ENCODE measurements around the gene WDCP.

WDCP gene

DNA sequence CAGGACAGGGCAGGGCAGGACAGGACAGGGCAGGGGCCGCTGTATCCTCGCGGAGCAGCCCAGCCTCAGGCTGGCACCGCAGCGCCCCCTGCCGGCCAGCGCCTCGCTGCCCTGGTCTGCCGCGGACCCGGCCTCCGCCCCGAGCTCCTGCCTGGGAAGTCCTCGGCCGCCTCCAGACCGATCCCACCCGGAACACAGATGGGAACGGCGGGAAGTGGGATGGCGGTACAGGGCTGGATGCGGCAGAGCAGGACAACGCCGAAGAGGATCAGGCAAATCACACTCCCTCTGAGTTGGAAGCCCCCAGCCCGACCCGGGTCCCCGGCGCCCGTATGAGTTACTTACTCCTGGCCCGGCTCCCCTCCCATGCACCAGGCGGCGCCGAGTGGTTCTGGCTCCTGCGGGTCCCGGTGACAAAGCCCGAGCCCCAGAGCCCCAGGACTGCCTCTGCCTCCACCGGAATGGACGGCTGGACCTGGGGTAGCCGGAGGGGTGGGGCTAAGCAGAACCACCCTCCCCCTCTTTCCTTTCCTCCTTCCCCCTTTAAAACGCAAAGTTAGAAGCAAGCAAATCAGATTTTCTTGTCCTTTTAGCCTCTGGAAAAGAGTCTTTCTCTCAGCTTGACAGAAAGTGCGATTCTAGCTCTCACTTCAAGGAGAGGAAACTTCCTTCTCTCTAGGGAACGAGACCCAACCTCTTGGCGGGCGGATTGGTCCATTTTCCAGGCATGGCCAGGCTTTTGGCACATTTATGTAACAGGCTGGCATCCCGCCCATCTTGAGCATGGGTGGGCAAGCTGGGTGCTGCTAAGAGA is 37.4 kb upstream of the WDCP start, which contains the start of gene TP53I3:
Gene TP53I3, minus strand, starts transcription at position 449 of the 814 bp plus-strand sequence. CDS start 508 bp downstream, outside the sequence.
- Histone ChIP-seq H3K4me2 (ENCODE audit: low read depth, low read length) (peak within 1 kb of the TSS; percentile 81), H3K36me3 (replicated peaks; ENCODE audit: insufficient read depth, low read length) (no peaks in the 10 kb centered on the region), H3K9me3 (replicated peaks; ENCODE audit: insufficient read depth, low read length) (no peaks in the 10 kb centered on the region), H3K27me3 (replicated peaks; ENCODE audit: insufficient read depth, low read length) (no peaks in the 10 kb centered on the region), H2AFZ (ENCODE audit: low read length) (peak within 1 kb of the TSS; percentile 95), H3K79me2 (ENCODE audit: low read length) (no peaks in the 10 kb centered on the region), H4K20me1 (ENCODE audit: insufficient read depth, low read length) (no peaks in the 10 kb centered on the region), H3K9me2 (replicated peaks; ENCODE audit: insufficient read depth, low read length) (no peaks in the 10 kb centered on the region), H3F3A (ENCODE audit: insufficient read depth, low read length) (peaks cover 18% of the 10 kb centered on the region; the same call in 1 of the 2 replicates), H3K27ac (ENCODE audit: low read length) (peak within 1 kb of the TSS; percentile 70; the same call in 1 of the 2 replicates), H3K4me3 (ENCODE audit: low read length) (peak within 1 kb of the TSS; percentile 89), H3K9ac (ENCODE audit: low read length) (peak within 1 kb of the TSS; percentile 69), H3K4me1 (ENCODE audit: low read length) (peaks cover 9% of the 10 kb centered on the region; the same call in 1 of the 2 replicates)
- peak; percentile 82 for DNase-seq
- no peak for TF ChIP-seq EZH2 (optimal IDR thresholded peaks at IDR 0.05; ENCODE audit: low read depth, low read length)
- TF ChIP-seq EZH2phosphoT487 (IDR thresholded peaks at IDR 0.05; ENCODE audit: low read length): no peak
- TF ChIP-seq, protein P1, sequence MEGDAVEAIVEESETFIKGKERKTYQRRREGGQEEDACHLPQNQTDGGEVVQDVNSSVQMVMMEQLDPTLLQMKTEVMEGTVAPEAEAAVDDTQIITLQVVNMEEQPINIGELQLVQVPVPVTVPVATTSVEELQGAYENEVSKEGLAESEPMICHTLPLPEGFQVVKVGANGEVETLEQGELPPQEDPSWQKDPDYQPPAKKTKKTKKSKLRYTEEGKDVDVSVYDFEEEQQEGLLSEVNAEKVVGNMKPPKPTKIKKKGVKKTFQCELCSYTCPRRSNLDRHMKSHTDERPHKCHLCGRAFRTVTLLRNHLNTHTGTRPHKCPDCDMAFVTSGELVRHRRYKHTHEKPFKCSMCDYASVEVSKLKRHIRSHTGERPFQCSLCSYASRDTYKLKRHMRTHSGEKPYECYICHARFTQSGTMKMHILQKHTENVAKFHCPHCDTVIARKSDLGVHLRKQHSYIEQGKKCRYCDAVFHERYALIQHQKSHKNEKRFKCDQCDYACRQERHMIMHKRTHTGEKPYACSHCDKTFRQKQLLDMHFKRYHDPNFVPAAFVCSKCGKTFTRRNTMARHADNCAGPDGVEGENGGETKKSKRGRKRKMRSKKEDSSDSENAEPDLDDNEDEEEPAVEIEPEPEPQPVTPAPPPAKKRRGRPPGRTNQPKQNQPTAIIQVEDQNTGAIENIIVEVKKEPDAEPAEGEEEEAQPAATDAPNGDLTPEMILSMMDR (IDR thresholded peaks at IDR 0.05; ENCODE audit: low read length): peak; percentile 87

DNA sequence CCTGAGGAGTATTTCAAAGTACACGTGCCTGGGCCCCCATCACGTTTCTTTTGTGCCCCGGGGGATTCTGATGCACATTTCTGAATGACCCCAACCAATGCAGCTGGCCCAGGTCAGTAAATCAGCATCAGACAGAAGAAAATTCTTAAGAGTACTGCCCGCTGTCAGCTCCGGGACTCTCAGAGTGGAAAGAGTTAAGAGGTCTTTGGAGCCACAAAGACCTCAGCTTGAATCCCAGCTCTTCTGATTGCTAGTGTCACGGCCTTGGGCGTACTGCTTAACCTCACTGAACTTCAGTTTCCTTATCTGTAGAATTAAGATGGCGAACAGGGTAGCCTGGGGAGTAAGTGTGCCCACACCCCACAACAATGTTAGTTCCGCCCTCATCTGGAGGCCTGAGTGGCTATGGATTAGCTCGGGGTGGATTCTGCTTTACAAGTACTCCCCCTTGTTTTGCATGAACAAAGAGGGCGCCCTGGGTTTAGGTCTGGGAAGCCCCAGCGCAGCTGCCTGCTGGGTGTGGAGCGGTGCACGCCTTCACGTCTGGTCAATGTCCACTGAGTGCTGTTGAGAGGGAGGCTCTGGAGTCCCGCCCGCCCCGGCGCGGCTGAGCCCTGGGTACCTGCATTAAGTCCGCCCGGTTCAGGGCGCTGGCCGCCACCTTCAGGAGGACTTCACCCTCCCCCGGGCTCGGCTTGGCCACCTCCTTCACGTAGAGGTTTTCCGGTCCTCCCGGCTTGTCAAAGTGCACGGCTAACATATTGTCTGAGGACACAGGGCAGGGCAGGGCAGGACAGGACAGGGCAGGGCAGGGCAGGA is 36.6 kb upstream of the WDCP start:
- H4K20me1 ChIP-seq (ENCODE audit: insufficient read depth, low read length): no peaks in the 10 kb centered on the region
- H3F3A ChIP-seq (ENCODE audit: insufficient read depth, low read length): peaks cover 18% of the 10 kb centered on the region; the same call in 1 of the 2 replicates
- DNase-seq: peak; percentile 90
- peak overlapping the region; percentile 69 for H3K9ac ChIP-seq (ENCODE audit: low read length)
- no peaks in the 10 kb centered on the region for H3K79me2 ChIP-seq (ENCODE audit: low read length)
- H3K27ac ChIP-seq (ENCODE audit: low read length): peak overlapping the region; percentile 70; the same call in 1 of the 2 replicates
- H2AFZ ChIP-seq (ENCODE audit: low read length): peak overlapping the region; percentile 95
- H3K4me2 ChIP-seq (ENCODE audit: low read depth, low read length): peak overlapping the region; percentile 81
- no peaks in the 10 kb centered on the region for H3K9me3 ChIP-seq (replicated peaks; ENCODE audit: insufficient read depth, low read length)
- H3K9me2 ChIP-seq (replicated peaks; ENCODE audit: insufficient read depth, low read length): no peaks in the 10 kb centered on the region
- TF ChIP-seq EZH2 (optimal IDR thresholded peaks at IDR 0.05; ENCODE audit: low read depth, low read length): no peak
- no peak for TF ChIP-seq EZH2phosphoT487 (IDR thresholded peaks at IDR 0.05; ENCODE audit: low read length)
- TF ChIP-seq, protein P1 (IDR thresholded peaks at IDR 0.05; ENCODE audit: low read length): no peak
- peaks cover 9% of the 10 kb centered on the region; the same call in 1 of the 2 replicates for H3K4me1 ChIP-seq (ENCODE audit: low read length)
- H3K27me3 ChIP-seq (replicated peaks; ENCODE audit: insufficient read depth, low read length): no peaks in the 10 kb centered on the region
- peak overlapping the region; percentile 89 for H3K4me3 ChIP-seq (ENCODE audit: low read length)
- no peaks in the 10 kb centered on the region for H3K36me3 ChIP-seq (replicated peaks; ENCODE audit: insufficient read depth, low read length)

GRCh38 chr2:24082787-24083566 is 35.8 kb upstream of the WDCP start:
- no peaks in the 10 kb centered on the region for H3K36me3 ChIP-seq (replicated peaks; ENCODE audit: insufficient read depth, low read length)
- peaks cover 18% of the 10 kb centered on the region; the same call in 1 of the 2 replicates for H3F3A ChIP-seq (ENCODE audit: insufficient read depth, low read length)
- TF ChIP-seq EZH2 (optimal IDR thresholded peaks at IDR 0.05; ENCODE audit: low read depth, low read length): no peak
- TF ChIP-seq EZH2phosphoT487 (IDR thresholded peaks at IDR 0.05; ENCODE audit: low read length): no peak
- TF ChIP-seq, protein P1 (IDR thresholded peaks at IDR 0.05; ENCODE audit: low read length): no peak
- H3K27ac ChIP-seq (ENCODE audit: low read length): peak overlapping the region; percentile 70; the same call in 1 of the 2 replicates
- H2AFZ ChIP-seq (ENCODE audit: low read length): peak overlapping the region; percentile 95
- DNase-seq: no peak
- H3K4me1 ChIP-seq (ENCODE audit: low read length): peaks cover 9% of the 10 kb centered on the region; the same call in 1 of the 2 replicates
- H3K4me2 ChIP-seq (ENCODE audit: low read depth, low read length): peak overlapping the region; percentile 81
- H4K20me1 ChIP-seq (ENCODE audit: insufficient read depth, low read length): no peaks in the 10 kb centered on the region
- H3K9me3 ChIP-seq (replicated peaks; ENCODE audit: insufficient read depth, low read length): no peaks in the 10 kb centered on the region
- no peaks in the 10 kb centered on the region for H3K79me2 ChIP-seq (ENCODE audit: low read length)
- H3K9me2 ChIP-seq (replicated peaks; ENCODE audit: insufficient read depth, low read length): no peaks in the 10 kb centered on the region
- peak overlapping the region; percentile 89 for H3K4me3 ChIP-seq (ENCODE audit: low read length)
- H3K27me3 ChIP-seq (replicated peaks; ENCODE audit: insufficient read depth, low read length): no peaks in the 10 kb centered on the region
- peak overlapping the region; percentile 69; the same call in 1 of the 2 replicates for H3K9ac ChIP-seq (ENCODE audit: low read length)

Measured in MM.1S (cell line).